HCT116 (cell line): ENCODE data around the gene DTX3L. TPM values are rescaled to one million over a fixed set of nuclear protein-coding genes. Genes with fewer than 3 reads are reported as not detected.

ENCODE experiments used
- ATAC-seq: fragments of 200-7000 bp; cut with Tn5 transposase; 2 replicates; pipeline ENCODE4 v1.9.1; 2020; ENCODE audit warnings: mild to moderate bottlenecking, moderate library complexity
- BruUV-seq: library from RNA; stranded (reverse); fragments of 400-500 nt; replicated peaks from 2 replicates; lab custom pipeline; 2021; lab: Mats Ljungman, UMichigan
- CTCF ChIA-PET: fragments of 300-600 bp; sonication (Branson Sonifier 250); formaldehyde crosslinking; loops from one replicate; lab custom pipeline; 2021; ENCODE audit warnings: antibody characterized with exemption; lab: Charles Lee
- POLR2A ChIA-PET: fragments of 300-600, 350-600 bp; sonication (Branson Sonifier 250); formaldehyde crosslinking; loops from one replicate; lab custom pipeline; 2021; ENCODE audit warnings: antibody characterized with exemption; lab: Charles Lee
- RAD21 ChIA-PET, 2 experiments: fragments of 300-600 bp; sonication (Branson Sonifier 250); formaldehyde crosslinking; loops; one replicate each; lab custom pipeline; 2023; ENCODE audit warnings: low total read pairs in 2 of 2; ENCODE audit not compliant: uncharacterized antibody in 2 of 2, unreplicated experiment in 2 of 2, low non-redundant PET in 1 of 2; lab: Charles Lee
- DNase-seq: peaks from one replicate; pipeline ENCODE4 v3.0.0-alpha.2; 2010; ENCODE audit warnings: low read depth, low spot score
- H2AFZ ChIP-seq: fragments of 200-600 bp; shearing (Covaris generic), sonication (generic); 2 replicates; pipeline ENCODE4 v1.6.1; 2017; ENCODE audit warnings: low read depth, mixed run types, mixed read lengths, antibody characterized with exemption, low read length; ENCODE audit not compliant: poor library complexity, severe bottlenecking
- H3K27ac ChIP-seq: 2 replicates; pipeline ENCODE4 v1.5.1; 2012; ENCODE audit warnings: low read depth, low read length
- H3K27me3 ChIP-seq: fragments of 200-600 bp; sonication (generic); 2 replicates; pipeline ENCODE4 v1.6.1; 2016; ENCODE audit warnings: mixed run types, low read length, mixed read lengths; ENCODE audit not compliant: insufficient read depth
- H3K36me3 ChIP-seq, 2 experiments: fragments of 200-500 bp in 1 of 2; fragments of 200-600 bp in 1 of 2; sonication (Bioruptor generic) in 1 of 2; sonication (generic) in 1 of 2; 2 replicates each; pipeline versions ENCODE4 v1.5.1 to v1.6.1; 2014 to 2016; ENCODE audit warnings: low read length in 2 of 2, inconsistent platforms in 1 of 2, mixed read lengths in 1 of 2, mixed run types in 1 of 2; ENCODE audit not compliant: insufficient read depth in 2 of 2, control insufficient read depth in 1 of 2
- H3K4me1 ChIP-seq, 2 experiments: fragments of 200-600 bp in 1 of 2; sonication (generic) in 1 of 2; 2 replicates each; pipeline versions ENCODE4 v1.5.1 to v1.6.1; 2012 to 2017; ENCODE audit warnings: low read length in 2 of 2, inconsistent platforms in 1 of 2, mild to moderate bottlenecking in 1 of 2, mixed read lengths in 1 of 2, mixed run types in 1 of 2, moderate library complexity in 1 of 2; ENCODE audit not compliant: insufficient read depth in 2 of 2, control insufficient read depth in 1 of 2
- H3K4me2 ChIP-seq: fragments of 200-600 bp; sonication (generic); 2 replicates; pipeline ENCODE4 v1.6.1; 2017; ENCODE audit warnings: mixed run types, low read length, mixed read lengths
- H3K4me3 ChIP-seq, 2 experiments: fragments of 200-600 bp in 1 of 2; sonication (generic) in 1 of 2; replicated peaks in 1 of 2; 2 replicates each; pipeline ENCODE4 v1.5.1; 2011 to 2016; ENCODE audit warnings: low read length in 2 of 2, control low read depth in 1 of 2, low read depth in 1 of 2, mild to moderate bottlenecking in 1 of 2, mixed read lengths in 1 of 2, mixed run types in 1 of 2
- H3K79me2 ChIP-seq: fragments of 200-600 bp; sonication (generic); 2 replicates; pipeline ENCODE4 v1.6.1; 2017; ENCODE audit warnings: mild to moderate bottlenecking, mixed run types, low read length, moderate library complexity, mixed read lengths; ENCODE audit not compliant: insufficient read depth
- H3K9ac ChIP-seq: fragments of 200-600 bp; sonication (generic); 2 replicates; pipeline ENCODE4 v1.6.1; 2016; ENCODE audit warnings: low read length, mixed read lengths
- H3K9me2 ChIP-seq: fragments of 200-600 bp; sonication (generic), shearing (Covaris generic); 2 replicates; pipeline ENCODE4 v1.6.1; 2017; ENCODE audit warnings: mixed run types, mild to moderate bottlenecking, moderate library complexity; ENCODE audit not compliant: insufficient read depth
- H3K9me3 ChIP-seq, 2 experiments: fragments of 200-500 bp in 1 of 2; fragments of 200-600 bp in 1 of 2; sonication (Bioruptor generic) in 1 of 2; sonication (generic) in 1 of 2; 2 replicates each; pipeline ENCODE4 v1.6.1; 2014 to 2017; ENCODE audit warnings: low read length in 2 of 2, mixed read lengths in 2 of 2, inconsistent platforms in 1 of 2, low read depth in 1 of 2, mild to moderate bottlenecking in 1 of 2, mixed run types in 1 of 2, moderate library complexity in 1 of 2; ENCODE audit not compliant: control insufficient read depth in 1 of 2, insufficient read depth in 1 of 2
- H4K20me1 ChIP-seq: fragments of 200-600 bp; sonication (generic), shearing (Covaris generic); 2 replicates; pipeline ENCODE4 v1.6.1; 2017; ENCODE audit warnings: mixed run types, mild to moderate bottlenecking, moderate library complexity; ENCODE audit not compliant: insufficient read depth
- FOSL1 ChIP-seq: IDR thresholded peaks from 2 replicates; pipeline ENCODE4 v1.6.1; 2012; ENCODE audit warnings: low read depth
- intact Hi-C: fragments of 100-400 bp; cut with micrococcal nuclease; formaldehyde crosslinking; loops from 2 replicates; pipeline ENCODE4 v1.10.0; 2022
- total RNA-seq: library from RNA; stranded (reverse); gene quantifications from one replicate; pipeline ENCODE4 v1.2.1, GENCODE V29; 2021; ENCODE audit not compliant: unreplicated experiment
- TF ChIP-seq, protein P1 (sequence below): IDR thresholded peaks from 2 replicates; pipeline ENCODE4 v1.6.1; 2012
- TF ChIP-seq, protein P2 (sequence below): IDR thresholded peaks from 2 replicates; pipeline ENCODE4 v1.6.1; 2011; ENCODE audit warnings: mild to moderate bottlenecking, low read length, moderate library complexity; ENCODE audit not compliant: insufficient replicate concordance; ENCODE audit errors: extremely low read depth

Gene DTX3L
- total RNA-seq, 1 experiment from 2014 or later = 13.1 TPM

DNA sequence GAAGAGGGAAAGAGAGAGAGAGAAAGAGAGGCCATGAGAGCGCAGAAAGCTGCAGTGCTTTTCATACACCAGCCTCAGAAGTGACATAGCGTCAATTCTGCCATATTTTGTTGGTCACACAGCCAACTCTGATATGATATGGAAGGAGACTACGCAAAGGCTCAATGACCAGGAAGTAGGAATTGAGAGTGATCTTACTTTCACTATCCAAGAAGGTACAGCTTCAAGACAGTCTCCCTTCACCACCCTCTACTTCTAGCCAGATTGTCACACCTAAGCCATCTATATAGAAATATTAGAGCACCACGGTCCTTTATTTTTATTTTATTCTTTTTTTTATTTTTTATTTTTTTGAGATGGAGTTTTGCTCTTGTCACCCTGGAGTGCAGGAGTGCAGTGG is 34.4 kb downstream of the DTX3L start:
- RAD21 ChIA-PET = no interaction called here
- DNase-seq (no peak), ATAC-seq (no peak)
- no peak overlapping the region for H2AFZ ChIP-seq
- CTCF ChIA-PET = no interaction called here
- BruUV-seq = no TSS peak
- H3K27me3 ChIP-seq = no peaks in the 10 kb centered on the region
- no peaks in the 10 kb centered on the region for H3K9me2 ChIP-seq
- H3K9me3 ChIP-seq = no peaks in the 10 kb centered on the region
- no peak overlapping the region for H3K27ac ChIP-seq
- H3K36me3 ChIP-seq = no peaks in the 10 kb centered on the region
- H4K20me1 ChIP-seq = no peaks in the 10 kb centered on the region
- no peak overlapping the region for H3K4me2 ChIP-seq
- POLR2A ChIA-PET = no interaction called here
- H3K4me1 ChIP-seq = no peaks in the 10 kb centered on the region
- no peak overlapping the region for H3K4me3 ChIP-seq
- H3K79me2 ChIP-seq = no peaks in the 10 kb centered on the region
- no peak for TF ChIP-seq FOSL1
- intact Hi-C loops = no loop called here
- no peak overlapping the region for H3K9ac ChIP-seq

DNA sequence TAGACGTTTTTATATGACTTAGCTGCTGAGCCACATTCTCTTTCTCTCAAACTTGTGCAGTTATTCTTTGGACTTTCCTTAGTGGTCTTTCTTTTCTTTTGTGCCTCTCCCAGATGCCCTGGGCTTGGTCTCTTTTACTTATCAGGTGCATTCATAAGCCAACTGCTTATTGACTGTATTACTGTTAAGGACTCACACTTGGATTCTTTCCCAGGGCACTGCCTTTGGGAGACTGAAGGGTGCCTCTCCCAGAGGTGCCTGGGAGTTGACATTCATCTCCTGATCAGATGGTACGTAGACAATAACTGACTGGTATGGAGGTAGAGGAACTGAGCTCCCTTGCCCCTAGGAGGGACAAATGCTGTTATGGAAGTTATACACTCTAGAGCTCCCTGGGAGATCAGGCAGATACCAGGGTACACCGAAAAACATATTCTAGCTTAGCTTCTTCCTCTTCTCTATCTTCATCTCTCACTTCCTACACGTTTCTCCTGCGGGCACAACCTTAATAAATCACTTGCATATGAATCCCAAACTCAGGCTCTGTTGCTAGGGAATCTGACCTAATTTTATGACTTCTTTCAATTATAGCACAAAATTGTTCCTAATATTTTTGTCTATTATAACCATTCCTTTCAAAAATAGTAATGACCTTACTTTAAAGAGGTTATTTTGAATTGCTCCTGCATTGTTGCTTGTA is 38.0 kb downstream of the DTX3L start:
- Histone ChIP-seq H3K36me3 (no peaks in the 10 kb centered on the region), H3K27me3 (no peaks in the 10 kb centered on the region), H3K79me2 (no peaks in the 10 kb centered on the region), H3K4me2 (no peak overlapping the region), H3K27ac (no peak overlapping the region), H3K9ac (no peak overlapping the region), H4K20me1 (no peaks in the 10 kb centered on the region), H3K9me2 (no peaks in the 10 kb centered on the region), H2AFZ (no peak overlapping the region), H3K4me1 (no peaks in the 10 kb centered on the region), H3K9me3 (no peaks in the 10 kb centered on the region), H3K4me3 (no peak overlapping the region)
- no peak for DNase-seq
- TF ChIP-seq, protein P1, sequence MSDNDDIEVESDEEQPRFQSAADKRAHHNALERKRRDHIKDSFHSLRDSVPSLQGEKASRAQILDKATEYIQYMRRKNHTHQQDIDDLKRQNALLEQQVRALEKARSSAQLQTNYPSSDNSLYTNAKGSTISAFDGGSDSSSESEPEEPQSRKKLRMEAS = no peak
- TF ChIP-seq, protein P2, sequence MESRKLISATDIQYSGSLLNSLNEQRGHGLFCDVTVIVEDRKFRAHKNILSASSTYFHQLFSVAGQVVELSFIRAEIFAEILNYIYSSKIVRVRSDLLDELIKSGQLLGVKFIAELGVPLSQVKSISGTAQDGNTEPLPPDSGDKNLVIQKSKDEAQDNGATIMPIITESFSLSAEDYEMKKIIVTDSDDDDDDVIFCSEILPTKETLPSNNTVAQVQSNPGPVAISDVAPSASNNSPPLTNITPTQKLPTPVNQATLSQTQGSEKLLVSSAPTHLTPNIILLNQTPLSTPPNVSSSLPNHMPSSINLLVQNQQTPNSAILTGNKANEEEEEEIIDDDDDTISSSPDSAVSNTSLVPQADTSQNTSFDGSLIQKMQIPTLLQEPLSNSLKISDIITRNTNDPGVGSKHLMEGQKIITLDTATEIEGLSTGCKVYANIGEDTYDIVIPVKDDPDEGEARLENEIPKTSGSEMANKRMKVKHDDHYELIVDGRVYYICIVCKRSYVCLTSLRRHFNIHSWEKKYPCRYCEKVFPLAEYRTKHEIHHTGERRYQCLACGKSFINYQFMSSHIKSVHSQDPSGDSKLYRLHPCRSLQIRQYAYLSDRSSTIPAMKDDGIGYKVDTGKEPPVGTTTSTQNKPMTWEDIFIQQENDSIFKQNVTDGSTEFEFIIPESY = no peak
- BruUV-seq = no TSS peak
- ChIA-PET RAD21 (no interaction called here), CTCF (no interaction called here), POLR2A (no interaction called here)
- ATAC-seq = no peak
- intact Hi-C loops = no loop called here
